Activated CD8-positive, alpha-beta T cell treated with anti-CD3 and anti-CD28 coated beads for 36 hours (primary cell): Measurements from ENCODE around the gene SPINK1. TPM values are rescaled to one million over a fixed set of nuclear protein-coding genes. Genes with fewer than 3 reads are reported as not detected.
"Not testable (repeated sequence)": the region's sequence is repeated elsewhere in the genome, so short reads cannot be mapped to it uniquely, and the experiment has no call there.

Experiments
- ATAC-seq: fragments of 200-7000 bp; cut with Tn5 transposase; one replicate; pipeline ENCODE4 v1.10.0; 2021; ENCODE audit warnings: mild to moderate bottlenecking, moderate library complexity
- CTCF ChIA-PET: fragments of 350-600 bp; sonication (Branson Sonifier 250); formaldehyde crosslinking; loops from one replicate; lab custom pipeline; 2021; ENCODE audit warnings: antibody characterized with exemption; lab: Charles Lee
- POLR2A ChIA-PET: fragments of 350-600 bp; sonication (Branson Sonifier 250); formaldehyde crosslinking; loops from one replicate; lab custom pipeline; 2021; ENCODE audit warnings: antibody characterized with exemption; lab: Charles Lee
- DNase-seq: peaks from one replicate; pipeline ENCODE4 v3.0.0-alpha.2; 2020
- H3K27ac Mint-ChIP-seq: one replicate; pipeline ENCODE4 v1.8.0; 2021; ENCODE audit warnings: mild to moderate bottlenecking, mixed read lengths
- H3K27me3 Mint-ChIP-seq: one replicate; pipeline ENCODE4 v1.8.0; 2021; ENCODE audit warnings: mixed read lengths
- H3K36me3 Mint-ChIP-seq: one replicate; pipeline ENCODE4 v1.8.0; 2021; ENCODE audit warnings: low read depth, mixed read lengths
- H3K4me1 Mint-ChIP-seq: one replicate; pipeline ENCODE4 v1.8.0; 2021; ENCODE audit warnings: low read depth, mixed read lengths
- H3K4me3 Mint-ChIP-seq: one replicate; pipeline ENCODE4 v1.8.0; 2021; ENCODE audit warnings: mild to moderate bottlenecking, moderate library complexity, mixed read lengths
- H3K9me3 Mint-ChIP-seq: one replicate; pipeline ENCODE4 v1.8.0; 2021; ENCODE audit warnings: mixed read lengths
- CTCF ChIP-seq: fragments of 200-600 bp; IDR thresholded peaks from one replicate; pipeline ENCODE4 v1.8.0; 2022; ENCODE audit warnings: antibody characterized with exemption, mild to moderate bottlenecking
- intact Hi-C: fragments of 100-400 bp; cut with micrococcal nuclease; formaldehyde crosslinking; loops from one replicate; pipeline ENCODE4 v1.10.0; 2022
- total RNA-seq, 2 experiments: library from RNA; stranded (reverse); gene quantifications; one replicate each; pipeline ENCODE4 v1.2.3, GENCODE V29; 2021

The SPINK1 gene
- total RNA-seq, 2 experiments from 2014 or later: not detected

- H3K4me1 Mint-ChIP-seq: peaks cover 6% of the 10 kb centered on the region
- no peak overlapping the region for H3K27ac Mint-ChIP-seq
- no peaks in the 10 kb centered on the region for H3K27me3 Mint-ChIP-seq
- no peak for ATAC-seq
- intact Hi-C loops: no loop called here
- POLR2A ChIA-PET: no interaction called here
- no peak overlapping the region for H3K4me3 Mint-ChIP-seq
- H3K36me3 Mint-ChIP-seq: no peaks in the 10 kb centered on the region
- CTCF ChIA-PET: interaction anchor here (3.5 kb wide), 1 partner anchor 12 kb away, joined by 13 read pairs; no protein-coding TSS in a partner anchor
- no peaks in the 10 kb centered on the region for H3K9me3 Mint-ChIP-seq
- TF ChIP-seq CTCF: no peak
- DNase-seq: no peak
Observed at GRCh38 chr5:147809830-147810666, 21.4 kb downstream of the SPINK1 start.

GRCh38 chr5:147805030-147805454 lies 26.4 kb downstream of the SPINK1 start:
- DNase-seq (peak; percentile 74), ATAC-seq (peak; percentile 93)
- Mint-ChIP-seq H3K4me3 (no peak overlapping the region), H3K36me3 (no peaks in the 10 kb centered on the region), H3K9me3 (no peaks in the 10 kb centered on the region), H3K27ac (no peak overlapping the region), H3K27me3 (peaks cover 2% of the 10 kb centered on the region), H3K4me1 (peaks cover 16% of the 10 kb centered on the region)
- intact Hi-C loops: no loop called here
- ChIA-PET POLR2A (no interaction called here), CTCF (interaction anchor here (1.5 to 1.7 kb wide), 2 partner anchors 18 to 23 kb away, joined by 6 to 7 read pairs; partner anchors contain the start of gene JAKMIP2)
- no peak for TF ChIP-seq CTCF

- ATAC-seq: no peak
- H3K27me3 Mint-ChIP-seq: peaks cover 2% of the 10 kb centered on the region
- POLR2A ChIA-PET: no interaction called here
Observed at GRCh38 chr5:147804334-147804733, 27.1 kb downstream of the SPINK1 start.

GRCh38 chr5:147803926-147804325 lies 27.5 kb downstream of the SPINK1 start:
- no peak overlapping the region for H3K4me3 Mint-ChIP-seq
- ChIA-PET POLR2A (no interaction called here), CTCF (interaction anchor here (1.5 to 1.7 kb wide), 2 partner anchors 19 to 22 kb away, joined by 6 to 7 read pairs; partner anchors contain the start of gene JAKMIP2)
- no peak for ATAC-seq
- intact Hi-C loops: no loop called here
- H3K27me3 Mint-ChIP-seq: peaks cover 2% of the 10 kb centered on the region
- DNase-seq: no peak
- no peaks in the 10 kb centered on the region for H3K36me3 Mint-ChIP-seq
- H3K9me3 Mint-ChIP-seq: no peaks in the 10 kb centered on the region
- H3K4me1 Mint-ChIP-seq: peaks cover 16% of the 10 kb centered on the region
- no peak overlapping the region for H3K27ac Mint-ChIP-seq
- TF ChIP-seq CTCF: no peak

More at GRCh38 chr5:147804334-147804733, 27.1 kb downstream of the SPINK1 start:
- Mint-ChIP-seq H3K36me3 (no peaks in the 10 kb centered on the region), H3K9me3 (no peaks in the 10 kb centered on the region), H3K27ac (no peak overlapping the region), H3K4me3 (no peak overlapping the region), H3K4me1 (peaks cover 16% of the 10 kb centered on the region)
- intact Hi-C loops: no loop called here
- DNase-seq: no peak
- CTCF ChIA-PET: interaction anchor here (1.5 to 1.7 kb wide), 2 partner anchors 19 to 22 kb away, joined by 6 to 7 read pairs; partner anchors contain the start of gene JAKMIP2
- TF ChIP-seq CTCF: no peak

- DNase-seq, H3K9me3 Mint-ChIP-seq, H3K27ac Mint-ChIP-seq, POLR2A ChIA-PET, H3K27me3 Mint-ChIP-seq, CTCF ChIA-PET, H3K36me3 Mint-ChIP-seq, H3K4me3 Mint-ChIP-seq, intact Hi-C loops, ATAC-seq: not testable (repeated sequence)
- H3K4me1 Mint-ChIP-seq: peaks cover 16% of the 10 kb centered on the region
Observed at GRCh38 chr5:147803161-147803560, 28.3 kb downstream of the SPINK1 start.
